GM18508 (cell line): ENCODE results near the gene PDE8A.

ENCODE experiments used
- ATAC-seq: cut with Tn5 transposase; IDR thresholded peaks from one replicate; pipeline ENCODE4 v1.9.1; 2021; ENCODE audit warnings: moderate number of reproducible peaks; ENCODE audit not compliant: insufficient read depth, unreplicated experiment

The PDE8A gene

DNA sequence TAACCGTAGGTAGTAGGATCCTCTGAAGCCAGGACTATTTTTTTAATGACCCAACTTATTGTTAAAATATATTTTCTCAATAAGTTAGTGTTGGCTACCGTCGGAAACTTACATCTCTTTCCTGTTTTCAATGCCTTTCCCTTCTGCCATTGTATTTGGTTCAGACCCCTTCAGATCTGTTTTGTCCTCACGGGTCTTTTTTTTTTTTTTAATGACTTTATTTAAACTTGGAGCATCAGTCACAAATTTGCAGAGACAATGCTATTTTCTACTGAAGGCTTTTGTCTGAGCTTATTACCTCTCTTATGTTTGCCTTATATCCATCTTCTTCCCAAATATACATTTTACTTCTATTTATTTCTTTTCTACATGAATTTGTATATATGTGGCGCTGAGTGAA lies 47.6 kb downstream of the PDE8A start:
- no peak for ATAC-seq

DNA sequence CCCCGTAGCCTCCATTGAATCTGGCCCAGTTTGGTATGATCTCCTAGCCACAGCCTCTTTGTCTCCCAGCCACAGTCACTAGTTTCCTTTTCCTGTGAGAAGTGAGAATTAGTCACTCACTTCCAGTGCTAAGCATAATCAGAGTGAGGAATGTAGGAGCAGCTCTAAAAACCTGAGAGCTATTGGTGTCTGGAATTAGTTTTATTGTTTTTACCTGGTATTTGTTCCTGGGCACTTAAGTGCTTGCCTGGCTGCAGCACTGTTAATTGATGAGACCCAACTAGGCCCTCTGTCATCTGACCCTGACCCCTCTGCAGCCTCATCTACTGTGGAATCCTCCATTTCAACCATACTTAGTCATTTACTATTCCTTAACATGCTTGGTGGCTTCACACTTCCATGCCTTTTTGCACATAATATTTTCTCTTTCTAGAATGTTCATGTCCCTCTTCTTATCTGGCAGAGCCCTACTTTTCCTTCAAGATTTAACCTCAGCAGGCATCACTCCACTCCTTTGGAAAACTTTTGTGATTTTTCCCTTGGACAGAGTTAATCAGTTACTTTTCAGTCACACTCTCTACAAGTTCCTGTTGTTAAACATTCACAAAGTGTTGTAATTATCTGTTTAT lies 48.8 kb downstream of the PDE8A start:
- ATAC-seq, result no peak

DNA sequence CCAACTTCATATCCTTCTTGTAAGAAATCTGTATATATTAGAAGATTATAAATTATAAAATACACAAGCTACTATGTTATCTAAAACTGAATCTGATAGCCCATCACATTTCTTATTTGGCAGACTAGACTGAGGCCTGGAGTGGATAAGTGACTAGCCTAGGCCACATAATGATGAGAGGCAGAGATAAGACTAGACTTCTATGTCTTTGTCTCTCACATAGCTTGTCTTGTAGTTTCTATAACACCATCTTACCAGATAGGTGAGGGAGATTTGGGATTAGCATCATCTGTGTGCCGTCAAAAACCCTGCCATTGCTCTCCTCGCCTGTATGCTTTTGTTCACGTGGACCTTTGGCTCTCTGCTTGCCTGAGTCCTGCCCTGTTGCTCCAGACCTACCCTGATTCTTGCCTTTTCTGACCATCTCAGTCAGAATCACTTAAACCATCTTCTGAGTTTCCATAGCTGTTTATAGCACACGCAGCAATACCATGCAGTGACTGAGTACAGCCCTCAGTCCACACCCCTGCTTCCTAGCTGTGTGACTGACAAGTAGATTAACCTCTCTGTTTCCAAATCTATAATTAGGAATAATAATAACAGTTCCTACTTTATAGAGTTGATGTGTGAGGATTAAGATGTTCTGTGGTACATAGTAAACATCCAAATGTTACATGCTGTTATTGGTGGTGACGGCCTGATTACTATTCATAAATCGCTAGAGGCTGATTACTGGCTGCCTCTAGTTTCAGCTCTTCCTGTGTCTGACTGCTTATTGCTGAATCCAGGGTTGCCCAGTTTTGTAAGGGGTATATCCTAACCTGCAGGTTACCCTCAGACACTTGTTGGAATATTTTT lies 49.7 kb downstream of the PDE8A start:
- ATAC-seq, result no peak

DNA sequence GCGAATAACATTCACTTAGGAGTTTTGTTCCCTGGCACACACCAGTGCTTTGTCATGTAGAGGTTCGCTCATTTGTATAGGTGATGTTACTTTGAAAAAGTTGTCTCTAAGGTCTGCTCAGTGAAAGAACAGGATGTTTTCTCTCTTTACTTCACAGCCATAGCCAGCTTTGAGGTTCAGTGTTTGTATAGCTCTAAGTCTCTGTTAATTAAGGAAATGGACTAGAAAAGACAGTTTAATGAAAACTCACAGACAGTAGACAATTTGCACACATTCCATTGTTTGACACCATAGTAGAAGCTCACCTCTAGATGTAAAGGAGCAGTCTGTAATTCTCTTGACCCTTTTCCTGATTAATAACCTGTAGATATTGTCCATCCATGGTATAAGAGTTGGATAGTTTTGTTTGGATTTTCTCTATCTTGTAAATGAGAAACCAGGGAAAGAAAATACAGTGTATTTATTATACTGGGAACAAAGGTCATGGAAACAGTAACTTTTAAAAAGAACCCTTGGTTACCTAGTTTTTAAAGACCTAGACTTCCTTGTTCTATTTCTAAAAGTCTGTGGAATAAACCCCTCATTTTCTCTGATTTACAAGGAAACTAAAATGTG lies 50.4 kb downstream of the PDE8A start:
- no peak for ATAC-seq

DNA sequence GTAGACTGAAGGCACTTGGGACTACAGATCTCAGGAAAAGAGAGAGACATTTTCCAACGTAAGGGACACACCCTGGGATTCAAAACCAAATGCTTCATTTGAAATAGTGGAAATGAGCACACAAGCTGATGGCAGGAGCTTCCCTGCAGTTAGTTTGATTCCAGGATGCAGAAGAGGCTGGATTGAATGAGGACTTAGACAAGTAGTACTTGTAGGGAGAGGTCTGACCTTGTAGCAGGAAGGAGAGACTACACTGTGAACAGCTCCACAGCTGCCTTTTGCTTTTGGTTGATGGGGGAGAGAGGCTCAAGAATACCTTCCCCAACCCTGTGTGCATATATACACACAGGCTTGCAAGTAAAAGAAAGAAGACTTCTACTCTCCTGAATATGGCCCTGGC lies 51.5 kb downstream of the PDE8A start:
- no peak for ATAC-seq

DNA sequence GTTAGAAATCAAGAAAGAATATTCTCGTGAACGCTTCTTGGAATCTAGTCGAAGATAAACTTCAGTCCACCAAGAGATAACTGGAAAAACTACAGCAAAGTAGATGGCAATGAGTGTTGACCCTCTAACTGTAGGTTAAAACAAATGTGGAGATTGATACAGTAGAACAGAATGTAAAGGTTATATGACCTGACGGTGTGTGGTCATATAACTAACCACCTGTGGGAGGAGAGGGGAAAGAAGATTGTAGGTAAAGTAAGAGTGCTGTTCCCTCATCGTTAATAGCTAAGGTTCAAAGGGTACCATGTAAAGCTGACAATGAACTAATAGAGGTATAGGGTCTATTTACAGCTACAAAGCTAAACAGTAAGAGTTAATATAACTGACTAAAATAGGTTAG lies 52.6 kb downstream of the PDE8A start:
- no peak for ATAC-seq

DNA sequence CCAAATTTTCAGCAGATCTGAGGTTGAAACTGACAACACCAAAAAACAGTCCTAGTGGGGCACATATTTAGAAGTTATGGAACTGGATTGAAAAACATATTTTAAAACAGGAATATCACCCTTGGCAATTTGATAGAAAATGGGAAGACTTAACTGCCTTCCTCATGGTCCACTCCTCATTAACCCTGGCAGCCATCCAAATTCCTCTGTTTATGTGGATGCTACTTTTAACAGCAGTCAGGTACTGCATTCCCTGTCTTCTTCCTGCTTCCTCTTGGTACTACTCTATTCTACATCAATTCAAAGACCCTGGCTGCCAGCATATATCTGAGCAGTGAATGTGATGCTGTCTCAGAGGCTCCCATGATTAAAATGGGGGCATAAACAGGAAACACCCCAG lies 54.3 kb downstream of the PDE8A start:
- no peak for ATAC-seq

DNA sequence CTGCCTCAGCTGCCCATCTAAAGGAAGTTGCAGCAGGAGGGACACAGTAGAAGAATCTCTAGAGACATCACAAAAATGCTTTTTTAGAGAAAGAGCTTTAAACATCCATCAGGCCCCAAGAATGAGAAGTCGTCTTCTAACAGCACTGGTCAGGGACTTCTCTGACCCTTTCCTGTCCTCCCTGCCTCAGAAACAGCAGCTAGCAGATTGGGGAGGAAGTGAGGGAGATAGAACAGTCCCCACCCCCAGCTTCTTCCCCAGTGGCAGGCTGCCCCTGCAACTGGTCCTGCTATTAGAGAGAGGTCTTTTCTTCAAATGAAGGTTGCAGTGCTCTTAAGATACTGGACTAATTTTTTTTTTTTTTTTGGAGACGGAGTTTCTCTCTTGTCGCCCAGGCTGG lies 55.1 kb downstream of the PDE8A start:
- no peak for ATAC-seq

DNA sequence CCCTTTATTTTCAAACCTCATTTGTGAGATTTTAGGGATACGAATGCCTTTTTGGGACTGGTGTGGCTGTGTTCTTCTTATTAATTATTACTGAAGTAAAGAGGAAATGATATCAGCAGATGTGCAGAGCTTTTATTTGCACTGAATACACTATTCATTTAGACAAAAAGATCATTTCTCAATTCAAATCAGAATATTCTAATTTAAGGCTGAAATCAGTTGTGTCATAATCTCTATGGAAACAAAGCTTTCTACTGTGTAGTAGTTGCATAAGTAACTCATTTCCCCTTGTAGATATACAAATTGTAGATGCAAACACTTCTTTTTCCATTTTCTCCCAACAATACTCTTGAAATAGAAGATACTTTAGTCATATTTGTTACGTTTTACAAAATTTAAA lies 56.0 kb downstream of the PDE8A start:
- no peak for ATAC-seq

DNA sequence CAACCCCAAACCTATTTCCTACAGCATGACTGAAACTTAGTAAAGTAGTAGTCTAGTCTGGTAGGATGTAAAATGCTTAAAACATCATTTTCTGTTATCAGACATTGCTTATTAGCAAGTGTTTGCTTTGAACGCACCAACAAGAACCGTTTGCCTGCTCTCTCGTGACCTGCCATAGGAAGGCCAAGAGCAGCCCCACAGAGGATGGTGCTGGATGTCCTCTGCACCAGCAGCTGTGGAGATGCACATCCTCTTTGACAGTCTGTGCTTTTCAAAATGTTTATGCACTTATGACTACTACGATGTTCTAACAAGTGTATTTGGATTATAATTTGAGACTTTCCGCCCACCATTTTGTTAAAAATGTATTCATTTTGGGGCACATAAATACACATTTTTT lies 59.6 kb downstream of the PDE8A start:
- no peak for ATAC-seq

DNA sequence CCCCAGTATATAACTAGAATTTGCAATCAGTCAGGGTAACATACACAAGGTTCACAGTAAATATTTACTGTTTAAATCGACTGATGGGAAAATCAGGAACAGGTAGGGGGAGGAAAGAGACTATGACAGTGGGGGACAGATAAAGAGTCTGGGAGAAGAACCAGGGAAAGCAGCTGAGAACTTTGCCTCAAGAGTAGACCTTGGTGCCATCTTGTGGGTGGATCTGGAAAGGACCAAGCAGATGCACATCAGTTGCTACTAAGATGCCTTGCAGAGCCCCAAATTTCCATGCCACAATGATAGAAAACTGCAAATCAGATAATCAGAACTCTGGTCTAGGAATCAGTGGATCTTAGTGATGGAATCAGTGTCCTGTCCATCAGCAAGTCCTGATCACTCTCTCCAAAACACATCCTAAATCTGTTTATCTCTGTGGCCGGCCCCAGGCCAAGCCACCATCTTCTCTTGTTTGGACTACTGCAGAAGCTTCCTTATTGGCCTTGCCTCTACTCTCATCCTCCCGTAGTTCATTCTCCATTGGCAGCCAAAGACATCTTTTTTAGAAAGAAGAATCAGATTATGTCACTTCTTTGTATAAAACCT lies 62.7 kb downstream of the PDE8A start:
- no peak for ATAC-seq

DNA sequence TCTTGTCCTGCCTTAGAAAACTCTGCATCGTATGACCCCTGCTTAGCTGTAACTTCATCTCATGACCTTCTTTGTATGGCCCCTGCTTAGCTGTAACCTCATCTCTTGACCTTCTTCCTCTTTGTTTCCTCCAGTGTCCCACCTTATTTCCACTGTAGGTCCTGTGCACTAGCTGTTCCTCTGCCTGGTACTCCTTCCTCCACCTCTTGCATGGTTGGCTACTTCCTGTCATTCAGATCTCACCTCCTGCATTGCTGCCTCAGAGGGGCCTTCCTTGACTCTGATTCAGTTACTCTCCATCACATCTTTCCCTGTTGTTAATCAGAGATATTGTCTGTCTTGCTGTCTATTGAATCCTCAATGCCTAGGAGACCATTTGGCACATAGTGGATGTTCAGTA lies 63.2 kb downstream of the PDE8A start:
- ATAC-seq, result no peak

DNA sequence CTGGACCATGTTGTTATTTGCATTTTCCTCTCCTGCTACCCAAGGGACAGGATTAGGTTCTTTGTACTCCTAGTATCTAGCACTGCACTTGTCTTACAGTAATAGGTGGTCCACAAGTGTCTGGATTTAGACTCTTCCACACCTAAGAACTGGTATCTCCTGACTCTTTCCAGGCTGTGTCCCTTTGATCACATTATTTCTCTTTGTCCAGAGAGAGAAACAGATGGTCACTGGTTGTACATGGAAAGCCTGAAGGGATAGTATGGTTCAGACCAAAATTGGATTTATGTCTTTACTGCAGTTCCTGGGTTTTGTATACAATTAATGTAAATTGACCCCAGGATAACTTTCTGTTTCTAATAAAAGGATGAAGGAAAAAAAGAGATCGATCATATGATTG lies 64.0 kb downstream of the PDE8A start:
- no peak for ATAC-seq

DNA sequence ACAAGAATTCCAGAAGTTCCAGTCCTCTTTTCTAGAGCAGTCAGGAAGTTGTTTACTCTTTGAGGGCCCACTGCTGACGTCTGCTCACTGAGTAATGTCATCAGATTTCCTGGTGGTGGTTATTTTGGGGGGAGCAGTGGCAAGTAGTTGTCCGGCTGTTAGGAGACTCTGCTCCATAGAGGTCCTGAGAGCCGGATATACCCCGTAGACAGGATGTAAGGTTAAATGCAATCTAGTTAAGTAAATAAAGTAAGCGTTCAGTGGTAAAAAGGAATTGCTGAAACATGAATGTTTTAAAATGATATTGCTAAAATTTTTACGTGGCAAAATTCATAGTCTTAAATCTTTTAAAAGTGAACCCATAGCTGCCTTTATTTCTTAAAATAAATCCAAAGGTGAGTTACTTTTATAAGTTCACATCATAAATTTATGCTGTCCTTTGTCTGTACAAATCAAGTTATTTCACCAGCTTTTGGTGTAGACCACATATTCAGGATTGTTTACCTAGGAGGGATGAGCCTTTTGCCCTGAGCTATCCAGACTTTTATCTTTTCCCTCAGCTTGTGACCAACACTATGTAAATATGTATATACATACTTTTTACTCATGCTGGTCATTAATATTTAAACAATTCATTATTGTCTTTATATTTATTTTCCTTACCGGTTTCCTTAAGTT lies 65.8 kb downstream of the PDE8A start:
- ATAC-seq, result no peak

DNA sequence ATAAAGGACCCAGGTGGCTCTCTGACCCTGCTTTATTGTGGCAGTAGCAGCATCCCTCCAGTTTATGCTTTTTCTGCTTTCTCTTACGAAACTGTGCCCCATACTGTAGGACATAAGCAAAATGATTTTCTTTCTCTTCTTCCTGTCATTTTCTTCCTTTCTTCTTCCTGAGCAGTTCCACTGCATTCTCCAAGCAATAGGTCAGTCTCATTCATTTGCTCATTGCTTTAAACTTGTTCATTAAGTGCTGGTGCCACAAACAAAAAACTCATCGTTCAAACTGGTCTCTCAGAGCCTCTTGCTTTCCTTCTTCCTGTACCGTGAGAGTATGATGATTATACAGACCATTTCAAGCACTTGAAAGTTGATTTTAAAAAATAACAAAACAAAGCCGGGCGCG lies 66.8 kb downstream of the PDE8A start:
- ATAC-seq, result no peak

DNA sequence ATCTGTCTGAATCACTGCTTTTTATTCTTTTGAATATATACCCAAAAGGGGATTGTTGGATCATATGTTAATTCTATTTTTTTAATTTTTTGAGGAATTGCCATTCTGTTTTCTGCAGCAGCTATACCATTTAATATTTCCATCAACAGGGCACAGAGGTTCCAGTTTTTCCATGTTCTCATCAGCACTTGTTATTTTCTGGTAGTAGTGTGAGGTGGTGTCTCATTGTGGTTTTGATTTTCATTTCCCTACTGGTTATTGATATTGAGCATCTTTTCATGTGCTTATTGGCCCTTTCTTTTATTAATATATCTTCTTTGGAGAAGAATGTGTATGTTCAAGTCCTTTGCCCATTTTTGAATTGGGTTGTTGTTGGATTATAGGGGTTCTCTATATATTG lies 68.1 kb downstream of the PDE8A start:
- no peak for ATAC-seq

DNA sequence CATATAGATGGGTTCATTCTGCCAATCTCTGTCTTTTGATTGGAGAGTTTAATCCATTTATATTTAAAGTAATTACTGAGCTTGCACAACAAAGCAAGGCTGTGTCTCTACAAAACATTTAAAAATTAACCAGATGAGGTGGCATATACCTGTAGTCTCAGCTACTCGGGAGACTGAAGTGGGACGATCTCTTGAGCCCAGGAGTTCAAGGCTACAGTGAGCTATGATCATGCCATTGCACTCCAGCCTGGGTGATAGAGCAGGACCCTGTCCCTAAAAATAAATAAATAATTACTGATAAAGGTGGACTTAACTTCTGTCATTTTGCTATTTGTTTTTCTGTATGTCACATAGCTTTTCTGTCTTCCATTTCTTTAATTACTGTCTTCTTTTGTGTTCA lies 78.1 kb downstream of the PDE8A start:
- ATAC-seq, result no peak

DNA sequence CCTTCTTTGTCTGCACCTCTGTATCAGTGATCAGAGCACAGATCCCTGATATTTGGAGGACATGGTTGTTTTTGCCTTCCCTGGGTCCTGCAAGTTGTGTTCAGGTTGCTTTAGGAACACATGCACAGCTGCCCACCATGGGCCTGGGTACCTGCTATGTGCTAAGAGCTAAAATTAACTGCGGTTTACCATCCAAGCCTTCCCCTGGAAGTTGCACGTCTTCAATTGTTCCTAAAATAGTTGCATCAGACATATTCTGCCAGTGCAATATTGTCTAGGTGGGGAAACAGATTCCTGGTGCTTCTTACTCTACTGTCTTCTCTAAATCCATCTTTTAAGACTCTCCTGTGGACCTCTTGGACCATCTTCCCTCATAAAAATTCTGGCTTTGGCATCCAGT lies 80.9 kb downstream of the PDE8A start:
- no peak for ATAC-seq

DNA sequence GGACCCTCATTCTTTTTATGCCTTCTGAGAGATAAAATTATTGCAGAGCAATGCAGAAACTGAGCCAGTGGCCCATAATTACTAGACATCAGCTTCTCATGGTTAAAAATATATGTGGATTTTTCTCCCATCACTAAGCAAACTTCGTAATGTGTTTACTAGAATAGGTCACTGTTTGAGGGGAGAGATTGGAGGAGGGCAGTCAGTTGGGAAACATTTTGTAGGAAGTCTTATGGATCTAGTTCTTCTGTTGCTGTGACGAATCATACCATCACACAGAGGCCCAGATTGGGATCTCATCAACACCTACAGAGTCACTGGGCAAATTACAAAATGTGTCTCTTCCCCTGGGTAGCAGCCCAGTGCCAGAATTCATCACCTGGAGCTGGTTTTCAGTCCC lies 81.4 kb downstream of the PDE8A start:
- ATAC-seq, result no peak

DNA sequence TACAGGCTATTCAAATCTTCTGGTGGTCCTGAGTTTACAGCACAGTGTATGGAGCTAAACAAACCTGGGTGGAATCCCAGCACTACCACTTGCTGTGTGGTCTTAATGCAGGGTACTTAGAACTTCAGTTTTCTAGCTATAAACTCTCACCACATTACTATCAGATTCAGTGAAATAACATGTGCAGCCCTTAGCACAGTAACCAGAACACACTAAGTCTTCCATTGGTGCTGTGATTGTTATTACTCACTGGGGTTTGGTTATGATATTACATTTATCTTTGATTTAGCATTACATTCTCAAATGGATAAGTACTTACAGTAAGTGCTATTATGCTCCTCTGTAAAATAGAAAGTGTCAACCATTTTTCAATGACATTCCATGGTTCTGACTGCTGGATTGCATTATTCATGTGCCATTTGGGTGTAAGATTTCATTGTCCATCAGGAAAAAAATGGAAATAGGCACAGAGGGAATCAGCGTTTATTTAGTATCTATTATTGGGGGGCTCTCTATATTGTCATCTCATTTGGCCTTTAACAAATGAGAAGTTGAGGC lies 81.9 kb downstream of the PDE8A start:
- no peak for ATAC-seq
